Activated CD8-positive, alpha-beta memory T cell treated with anti-CD3 and anti-CD28 coated beads for 48 hours (primary cell): ENCODE results near the gene TTC28.

Source experiments
- DNase-seq, 3 experiments: peaks; one replicate each; pipeline ENCODE4 v3.0.0-alpha.2; 2020; ENCODE audit warnings: low read depth in 2 of 3, low spot score in 2 of 3

The TTC28 gene

DNA sequence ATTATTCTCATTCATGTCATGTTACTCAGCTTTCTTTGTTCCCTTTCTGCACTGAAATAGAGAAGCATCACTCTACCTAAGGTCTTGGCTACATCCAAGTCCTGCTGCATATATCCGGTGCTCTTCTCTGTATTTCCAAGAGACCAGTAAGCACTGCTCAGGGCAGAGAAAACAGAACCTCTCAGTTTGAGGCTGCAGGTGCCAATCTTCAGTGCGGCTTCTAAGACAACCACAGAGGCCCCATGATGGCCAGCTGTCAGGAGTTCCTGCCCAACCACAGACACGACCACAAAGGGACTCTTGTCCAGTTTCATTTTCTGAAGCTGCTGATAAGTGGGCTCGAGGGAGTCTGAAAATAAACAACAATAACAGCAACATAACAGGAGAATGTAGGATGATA lies 382.1 kb downstream of the TTC28 start:
- no peak for DNase-seq

DNA sequence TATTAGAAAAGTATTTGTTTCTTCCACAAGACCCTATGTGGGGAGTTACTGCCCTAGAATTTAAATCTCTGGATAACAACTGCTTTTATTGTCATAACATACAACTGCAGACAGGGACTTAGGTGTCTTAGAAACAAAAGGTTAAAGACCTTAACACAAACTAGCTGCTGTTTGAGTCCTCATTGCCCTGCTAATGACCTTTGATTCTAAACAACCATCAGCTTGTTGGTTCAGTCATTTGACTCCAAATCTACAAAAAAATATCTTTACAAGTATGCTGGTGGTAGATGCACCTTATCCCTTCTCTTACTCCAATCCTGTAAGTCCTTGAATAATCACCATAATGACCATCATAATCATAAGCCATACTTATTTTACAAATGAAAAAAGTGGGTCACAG lies 383.2 kb downstream of the TTC28 start:
- DNase-seq: no peak

- DNase-seq: no peak
Measured at GRCh38 chr22:28283068-28283654, 396.5 kb downstream of the TTC28 start.

- DNase-seq: no peak
Measured at GRCh38 chr22:28282405-28283067, 397.1 kb downstream of the TTC28 start.

GRCh38 chr22:28279888-28280287 lies 399.8 kb downstream of the TTC28 start:
- DNase-seq: no peak

- no peak for DNase-seq
Measured at GRCh38 chr22:28269277-28269676, 410.4 kb downstream of the TTC28 start.

DNA sequence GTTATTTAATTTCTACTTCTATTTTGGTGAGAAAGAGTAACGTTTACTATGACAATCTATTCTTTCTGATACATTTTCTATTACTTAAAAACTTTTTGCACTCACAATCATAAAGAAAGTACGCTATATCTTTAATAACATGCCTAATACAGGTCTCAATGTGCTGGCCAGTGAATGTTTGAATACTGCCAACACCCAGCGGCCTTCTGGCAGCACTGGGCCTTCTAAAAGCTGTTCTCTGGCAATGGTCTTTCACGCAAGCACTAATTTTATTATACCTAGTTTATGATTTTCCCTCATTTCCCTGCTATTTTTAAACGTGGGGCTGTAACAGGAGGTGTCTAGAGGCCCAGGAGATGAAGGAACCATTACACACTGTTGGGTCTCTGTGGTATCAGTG lies 410.8 kb downstream of the TTC28 start:
- DNase-seq: no peak

DNA sequence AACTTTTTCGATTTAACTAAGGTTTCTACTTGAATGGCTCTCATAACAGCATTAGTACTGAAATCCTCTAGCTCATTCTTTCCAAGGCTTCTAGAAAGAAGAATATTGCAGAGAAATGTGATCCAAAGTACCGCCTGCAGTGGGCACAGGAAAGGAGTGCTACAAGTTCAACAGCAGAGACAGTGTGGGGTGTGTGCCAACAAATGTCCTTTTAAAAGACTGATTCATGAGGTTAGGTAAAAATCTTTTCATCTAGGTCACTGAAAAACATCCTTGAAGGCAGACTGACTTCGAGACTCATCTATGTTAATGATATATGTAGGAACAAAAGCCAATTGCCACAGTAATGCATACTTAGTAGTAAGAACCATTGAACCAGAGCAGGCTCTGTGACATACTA lies 411.5 kb downstream of the TTC28 start:
- no peak for DNase-seq

DNA sequence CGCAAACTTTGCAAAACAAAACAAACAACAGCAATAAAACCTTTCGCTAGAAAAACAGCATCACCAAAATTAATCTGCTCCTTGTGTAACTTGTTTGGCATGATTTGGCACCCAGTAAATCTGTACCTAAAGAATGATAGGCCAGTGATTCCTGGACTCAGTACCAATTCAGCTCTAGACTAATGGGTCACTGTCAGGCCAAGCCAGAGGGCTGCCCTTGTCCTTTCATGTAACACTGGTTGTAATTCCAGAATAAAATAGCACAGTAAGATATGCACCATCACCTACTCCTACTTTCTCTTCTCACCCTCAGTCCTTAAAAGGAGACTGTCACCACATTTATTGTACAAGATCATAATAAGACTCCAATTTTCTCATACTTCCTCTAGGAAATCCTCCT lies 419.0 kb downstream of the TTC28 start:
- DNase-seq: no peak

DNA sequence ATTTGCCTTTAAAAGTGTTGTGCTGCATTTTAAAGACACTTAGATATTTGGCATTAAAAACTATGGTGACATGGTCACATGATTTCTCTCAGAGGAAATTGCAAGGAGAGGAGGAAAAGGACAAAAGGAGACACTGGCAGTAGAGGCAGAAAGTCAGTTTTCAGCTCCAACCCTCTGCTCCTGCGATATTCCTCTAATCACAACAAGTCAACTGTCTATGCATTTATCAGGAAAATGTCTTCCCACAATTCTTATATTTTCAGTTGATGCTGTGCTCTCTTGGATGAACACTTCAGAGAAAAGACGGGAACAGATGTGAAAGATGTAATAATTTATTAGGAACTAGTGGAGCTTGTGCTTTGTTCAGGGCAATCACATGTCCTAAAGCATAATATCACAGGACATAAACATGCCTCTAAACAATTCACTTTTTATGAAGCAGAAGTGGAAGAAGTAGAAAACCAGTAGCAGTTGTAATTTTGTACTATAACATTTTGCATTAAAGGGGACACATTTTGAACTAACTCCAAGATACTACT lies 419.8 kb downstream of the TTC28 start:
- DNase-seq: no peak

GRCh38 chr22:28254396-28254795 lies 425.2 kb downstream of the TTC28 start:
- DNase-seq: no peak

- DNase-seq: no peak
Measured at GRCh38 chr22:28252539-28252938, 427.1 kb downstream of the TTC28 start.

GRCh38 chr22:28250036-28250695 lies 429.5 kb downstream of the TTC28 start:
- no peak for DNase-seq

DNA sequence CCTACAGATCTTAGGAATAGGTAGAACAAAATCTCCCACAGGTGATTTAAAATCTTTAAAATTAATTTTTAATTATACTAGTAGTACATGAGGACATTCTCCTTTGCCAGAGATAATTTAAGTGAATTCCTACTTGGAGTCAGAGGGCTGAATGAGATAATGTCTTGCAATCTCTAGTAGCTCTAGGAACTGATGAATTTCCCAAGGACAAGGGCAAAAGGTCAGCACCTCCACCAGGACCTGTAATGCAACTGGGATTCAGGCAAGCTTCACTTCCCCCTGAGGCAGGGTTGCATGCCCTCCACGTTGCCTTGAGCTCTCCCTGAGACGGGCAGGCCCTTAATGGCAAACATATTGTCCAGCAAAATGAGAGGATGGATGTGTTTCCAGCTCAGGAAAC lies 430.2 kb downstream of the TTC28 start:
- no peak for DNase-seq

GRCh38 chr22:28247667-28248363 lies 431.8 kb downstream of the TTC28 start:
- no peak for DNase-seq

DNA sequence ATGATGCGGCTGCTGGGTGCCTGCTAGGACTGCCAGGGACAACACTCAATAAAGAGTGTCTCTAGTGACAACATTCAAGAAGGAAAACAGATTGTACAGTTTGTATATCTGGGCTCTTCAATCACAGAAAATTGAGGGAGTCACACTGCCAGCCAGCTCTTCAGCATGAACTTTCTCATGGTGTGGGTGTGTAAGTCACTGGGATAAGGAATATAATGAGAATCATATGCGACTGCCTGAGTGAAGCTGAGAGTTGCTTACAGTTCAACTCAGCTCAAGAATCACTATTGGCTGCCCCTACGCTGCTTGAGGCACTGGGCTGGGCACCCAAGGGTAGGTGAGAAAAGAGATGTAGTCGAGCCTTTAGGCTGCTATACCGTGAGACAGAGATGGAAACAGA lies 432.5 kb downstream of the TTC28 start:
- no peak for DNase-seq

GRCh38 chr22:28246397-28246796 lies 433.2 kb downstream of the TTC28 start:
- DNase-seq: no peak

GRCh38 chr22:28245579-28246224 lies 433.9 kb downstream of the TTC28 start:
- DNase-seq: no peak

- DNase-seq: no peak
Measured at GRCh38 chr22:28244757-28245156, 434.9 kb downstream of the TTC28 start.

DNA sequence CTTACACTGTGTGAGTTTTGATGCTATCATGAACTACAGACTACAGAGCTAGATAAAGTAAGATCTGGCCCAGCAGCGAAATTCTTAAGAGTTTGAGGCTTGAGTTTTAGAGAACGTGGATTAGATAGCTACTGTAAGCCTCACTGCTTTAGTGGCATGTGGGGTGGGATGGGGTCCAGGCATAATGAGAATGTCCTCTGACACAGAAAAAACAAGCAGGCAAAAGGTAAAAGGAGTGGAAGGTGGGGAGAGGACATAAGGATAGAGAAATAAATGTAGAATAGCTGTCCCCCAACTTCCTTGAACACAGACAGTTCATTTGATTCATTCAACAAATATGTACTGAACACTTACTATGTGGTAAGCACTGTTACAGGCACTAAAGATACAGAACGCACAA lies 436.1 kb downstream of the TTC28 start:
- no peak for DNase-seq

GRCh38 chr22:28241656-28242290 lies 437.9 kb downstream of the TTC28 start:
- no peak for DNase-seq
